PC-3 (cell line): ENCODE data around the gene TNXB. TPM values are rescaled to one million over a fixed set of nuclear protein-coding genes. Genes with fewer than 3 reads are reported as not detected.

ENCODE experiments used
- ATAC-seq: fragments of 200-7000 bp; cut with Tn5 transposase; 2 replicates; pipeline ENCODE4 v1.9.1; 2020; ENCODE audit warnings: mild to moderate bottlenecking, moderate library complexity
- BruUV-seq: library from RNA; stranded (reverse); fragments of 400-500 nt; replicated peaks from 2 replicates; lab custom pipeline; 2021; lab: Mats Ljungman, UMichigan
- CTCF ChIA-PET: fragments of 300-600 bp; sonication (Branson Sonifier 250); formaldehyde crosslinking; loops from one replicate; lab custom pipeline; 2022; ENCODE audit warnings: antibody characterized with exemption; lab: Charles Lee
- POLR2A ChIA-PET: fragments of 300-600 bp; sonication (Branson Sonifier 250); formaldehyde crosslinking; loops from one replicate; lab custom pipeline; 2022; ENCODE audit warnings: antibody characterized with exemption; ENCODE audit not compliant: unreplicated experiment; lab: Charles Lee
- DNase-seq: peaks from one replicate; pipeline ENCODE4 v3.0.0-alpha.2; 2015
- H2AFZ ChIP-seq: fragments of 300-600 bp; sonication (generic); 2 replicates; pipeline ENCODE4 v1.6.0; 2016; ENCODE audit warnings: antibody characterized with exemption, low read length
- H3F3A ChIP-seq: fragments of 300-600 bp; sonication (generic); one replicate; pipeline ENCODE4 v1.6.0; 2017; ENCODE audit warnings: antibody characterized with exemption, low read length, control low read depth, mild to moderate bottlenecking; ENCODE audit not compliant: unreplicated experiment
- H3K27ac ChIP-seq: fragments of 300-600 bp; sonication (generic); 2 replicates; pipeline ENCODE4 v1.5.1; 2016; ENCODE audit warnings: mild to moderate bottlenecking, low read length
- H3K27me3 ChIP-seq: fragments of 300-600 bp; sonication (generic); 2 replicates; pipeline ENCODE4 v1.6.1; 2016; ENCODE audit warnings: low read length, mixed read lengths
- H3K36me3 ChIP-seq: fragments of 300-600 bp; sonication (generic); 2 replicates; pipeline ENCODE4 v1.6.1; 2016; ENCODE audit warnings: low read depth, mixed run types, low read length, mixed read lengths
- H3K4me1 ChIP-seq: fragments of 300-600 bp; sonication (generic); 2 replicates; pipeline ENCODE4 v1.5.1; 2016; ENCODE audit warnings: low read length; ENCODE audit not compliant: insufficient read depth
- H3K4me2 ChIP-seq: fragments of 300-600 bp; sonication (generic); 2 replicates; pipeline ENCODE4 v1.6.0; 2016; ENCODE audit warnings: low read length
- H3K4me3 ChIP-seq: fragments of 300-600 bp; sonication (generic); 2 replicates; pipeline ENCODE4 v1.5.1; 2016; ENCODE audit warnings: mild to moderate bottlenecking, low read length, mixed read lengths
- H3K79me2 ChIP-seq: fragments of 300-600 bp; sonication (generic); 2 replicates; pipeline ENCODE4 v1.6.1; 2017; ENCODE audit warnings: low read length, mixed read lengths
- H3K9ac ChIP-seq: fragments of 300-600 bp; sonication (generic); 2 replicates; pipeline ENCODE4 v1.6.0; 2016; ENCODE audit warnings: mild to moderate bottlenecking, low read length
- H3K9me2 ChIP-seq: fragments of 300-600 bp; sonication (generic); replicated peaks from 2 replicates; pipeline ENCODE4 v1.6.1; 2016; ENCODE audit warnings: mixed run types, low read length, mixed read lengths
- H3K9me3 ChIP-seq: fragments of 300-600 bp; sonication (generic); 2 replicates; pipeline ENCODE4 v1.6.1; 2016; ENCODE audit warnings: low read length, mixed read lengths
- H4K20me1 ChIP-seq: fragments of 300-600 bp; sonication (generic); 2 replicates; pipeline ENCODE4 v1.6.1; 2016; ENCODE audit warnings: low read length, mixed read lengths
- EZH2 ChIP-seq: fragments of 300-600 bp; sonication (generic); IDR thresholded peaks from one replicate; pipeline ENCODE4 v1.6.1; 2017; ENCODE audit warnings: antibody characterized with exemption, mild to moderate bottlenecking, low read length; ENCODE audit not compliant: unreplicated experiment
- EZH2phosphoT487 ChIP-seq: fragments of 300-600 bp; sonication (generic); IDR thresholded peaks from 2 replicates; pipeline ENCODE4 v1.6.1; 2018; ENCODE audit warnings: mild to moderate bottlenecking, antibody characterized with exemption, low read length, borderline replicate concordance
- intact Hi-C: fragments of 100-400 bp; cut with micrococcal nuclease; formaldehyde crosslinking; loops from 2 replicates; pipeline ENCODE4 v1.9.0; 2023
- total RNA-seq: library from RNA; depleted of rRNA; stranded (reverse); fragments of >200 nt; gene quantifications from 2 replicates; pipeline ENCODE4 v1.2.3, GENCODE V29; 2014
- TF ChIP-seq, protein P1 (sequence below): fragments of 300-600 bp; sonication (generic); conservative IDR thresholded peaks from 2 replicates; pipeline ENCODE4 v1.5.1; 2017; ENCODE audit warnings: antibody characterized with exemption, low read depth, mild to moderate bottlenecking, low read length

The TNXB gene
- total RNA-seq, 1 experiment from 2014 or later: 2.9 TPM

DNA sequence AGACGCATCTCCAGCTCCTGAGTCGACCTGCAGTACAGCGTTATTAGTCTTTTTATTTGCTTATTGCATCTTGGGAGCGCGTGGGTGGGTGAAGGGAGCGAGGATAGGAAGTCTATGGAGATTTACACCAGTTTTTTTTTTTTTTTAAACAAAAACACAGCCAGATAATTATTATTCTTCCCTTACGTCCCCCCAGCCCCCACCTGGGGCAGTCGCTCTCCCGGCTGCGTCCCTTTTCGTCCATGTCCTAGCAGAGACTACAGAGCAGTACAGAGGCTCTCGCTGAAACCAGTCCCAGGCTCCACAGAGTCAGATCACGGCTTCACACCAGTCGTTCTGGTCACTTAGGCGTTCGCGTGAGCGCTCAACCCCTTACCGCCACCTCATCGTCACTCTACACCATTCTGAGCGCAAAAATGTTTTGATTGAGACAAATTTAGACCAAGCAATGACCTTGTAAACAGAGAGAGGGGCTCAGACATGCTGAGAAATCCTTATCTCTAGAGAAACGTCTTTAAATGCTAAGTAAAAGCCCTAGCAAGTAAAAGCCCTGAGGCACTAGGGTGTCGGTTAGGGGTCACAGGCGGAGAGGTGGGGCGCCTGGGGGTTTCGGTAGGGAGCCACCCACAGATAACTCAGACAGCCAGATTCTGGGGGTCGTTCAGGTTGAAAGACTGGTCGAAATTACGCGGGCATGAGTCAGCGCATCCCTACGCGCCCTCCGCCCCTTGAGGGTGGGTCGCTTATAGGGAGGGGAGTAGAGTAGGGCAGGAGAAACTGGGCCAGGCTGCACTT lies 43.8 kb upstream of the TNXB start:
- ATAC-seq (peak; percentile 16; the same call in 1 of the 2 replicates), DNase-seq (peak; percentile 36)
- H3K36me3 ChIP-seq: peaks cover 6% of the 10 kb centered on the region; the same call in 1 of the 2 replicates
- peak overlapping the region; percentile 85 for H3K27ac ChIP-seq
- CTCF ChIA-PET: no interaction called here
- H4K20me1 ChIP-seq: no peaks in the 10 kb centered on the region
- no TSS peak for BruUV-seq
- no peaks in the 10 kb centered on the region for H3F3A ChIP-seq
- H3K9me2 ChIP-seq: no peaks in the 10 kb centered on the region
- peak overlapping the region; percentile 95 for H3K4me2 ChIP-seq
- peak overlapping the region; percentile 94 for H3K9ac ChIP-seq
- no peaks in the 10 kb centered on the region for H3K27me3 ChIP-seq
- peaks cover 29% of the 10 kb centered on the region for H3K79me2 ChIP-seq
- TF ChIP-seq, protein P1, sequence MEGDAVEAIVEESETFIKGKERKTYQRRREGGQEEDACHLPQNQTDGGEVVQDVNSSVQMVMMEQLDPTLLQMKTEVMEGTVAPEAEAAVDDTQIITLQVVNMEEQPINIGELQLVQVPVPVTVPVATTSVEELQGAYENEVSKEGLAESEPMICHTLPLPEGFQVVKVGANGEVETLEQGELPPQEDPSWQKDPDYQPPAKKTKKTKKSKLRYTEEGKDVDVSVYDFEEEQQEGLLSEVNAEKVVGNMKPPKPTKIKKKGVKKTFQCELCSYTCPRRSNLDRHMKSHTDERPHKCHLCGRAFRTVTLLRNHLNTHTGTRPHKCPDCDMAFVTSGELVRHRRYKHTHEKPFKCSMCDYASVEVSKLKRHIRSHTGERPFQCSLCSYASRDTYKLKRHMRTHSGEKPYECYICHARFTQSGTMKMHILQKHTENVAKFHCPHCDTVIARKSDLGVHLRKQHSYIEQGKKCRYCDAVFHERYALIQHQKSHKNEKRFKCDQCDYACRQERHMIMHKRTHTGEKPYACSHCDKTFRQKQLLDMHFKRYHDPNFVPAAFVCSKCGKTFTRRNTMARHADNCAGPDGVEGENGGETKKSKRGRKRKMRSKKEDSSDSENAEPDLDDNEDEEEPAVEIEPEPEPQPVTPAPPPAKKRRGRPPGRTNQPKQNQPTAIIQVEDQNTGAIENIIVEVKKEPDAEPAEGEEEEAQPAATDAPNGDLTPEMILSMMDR: no peak
- TF ChIP-seq EZH2phosphoT487 (no peak), EZH2 (no peak)
- POLR2A ChIA-PET: no interaction called here
- H2AFZ ChIP-seq: peak overlapping the region; percentile 90; the same call in 1 of the 2 replicates
- intact Hi-C loops: no loop called here
- peak overlapping the region; percentile 96 for H3K4me3 ChIP-seq
- no peaks in the 10 kb centered on the region for H3K9me3 ChIP-seq
- peaks cover 12% of the 10 kb centered on the region for H3K4me1 ChIP-seq

DNA sequence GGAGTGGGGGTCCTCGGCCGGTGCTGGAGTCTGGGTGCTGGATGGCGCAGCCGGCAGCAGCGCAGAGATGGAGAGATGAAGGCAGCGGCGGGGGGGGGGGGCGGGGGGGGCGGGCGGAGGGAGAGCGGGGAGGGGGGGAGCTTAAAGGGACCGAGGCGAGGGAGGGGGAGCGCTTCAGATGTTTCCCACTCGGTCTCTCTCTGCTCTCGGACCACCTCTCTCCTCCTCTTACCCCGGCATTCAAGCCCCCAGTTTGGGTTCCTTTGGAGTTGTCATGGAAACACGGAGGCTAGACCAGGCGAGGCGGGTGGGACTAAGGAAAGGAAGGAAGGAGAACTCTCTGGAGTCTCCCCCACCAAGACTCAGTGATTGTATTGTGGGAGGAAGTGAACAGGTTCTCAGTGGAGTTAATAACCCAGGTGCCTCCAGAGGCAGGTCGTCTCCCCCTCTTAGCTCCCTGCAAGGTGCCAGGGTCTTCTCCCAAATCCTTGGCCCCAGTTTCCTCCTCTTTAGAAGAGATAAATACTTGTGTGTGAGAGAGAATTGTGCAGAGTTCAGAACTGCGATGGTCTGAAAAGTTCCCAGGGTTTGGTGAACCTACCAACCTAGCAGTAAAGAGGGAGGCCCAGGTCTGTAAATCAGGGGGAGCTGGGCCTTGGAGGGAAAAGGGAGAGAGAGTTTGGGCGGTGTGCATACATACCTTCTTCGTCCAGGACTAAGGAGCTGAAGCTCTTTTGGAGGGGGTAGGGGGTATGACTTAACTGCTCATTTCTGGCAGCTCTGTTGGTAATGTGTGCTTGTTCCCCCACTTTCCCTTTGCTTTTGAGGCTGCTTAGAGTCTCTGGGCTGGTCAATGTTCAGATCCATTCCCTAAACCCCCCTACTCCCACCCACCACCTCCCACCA lies 43.0 kb upstream of the TNXB start, which contains the start of gene PRRT1:
Gene PRRT1, minus strand, starts transcription at position 77 of the 906 bp plus-strand sequence. CDS start 112 bp downstream, outside the sequence.
- intact Hi-C loops: no loop called here
- POLR2A ChIA-PET: interaction anchor here (0.7 kb wide), 1 partner anchor 23 kb away, joined by 3 read pairs; no protein-coding TSS in a partner anchor

More for the DNA sequence above, 43.0 kb upstream of the TNXB start, which contains the start of gene PRRT1:
- no peak within 1 kb of the TSS for H3K27ac ChIP-seq
- no peaks in the 10 kb centered on the region for H3F3A ChIP-seq
- H3K27me3 ChIP-seq: no peaks in the 10 kb centered on the region
- H3K9me2 ChIP-seq: no peaks in the 10 kb centered on the region
- no peak within 1 kb of the TSS for H2AFZ ChIP-seq
- peaks cover 29% of the 10 kb centered on the region for H3K79me2 ChIP-seq
- no TSS peak for BruUV-seq
- TF ChIP-seq, protein P1: no peak
- TF ChIP-seq EZH2phosphoT487 (no peak), EZH2 (no peak)
- 0 out of 2 replicates have a peak within 1 kb of the TSS, but pooled peaks have one; percentile 94 for H3K9ac ChIP-seq
- H4K20me1 ChIP-seq: no peaks in the 10 kb centered on the region
- H3K4me2 ChIP-seq: peak within 1 kb of the TSS; percentile 95; the same call in 1 of the 2 replicates
- ATAC-seq (no peak), DNase-seq (no peak)
- peaks cover 12% of the 10 kb centered on the region for H3K4me1 ChIP-seq
- peak within 1 kb of the TSS; percentile 96; the same call in 1 of the 2 replicates for H3K4me3 ChIP-seq
- no peaks in the 10 kb centered on the region for H3K36me3 ChIP-seq
- CTCF ChIA-PET: no interaction called here
- no peaks in the 10 kb centered on the region for H3K9me3 ChIP-seq
